NT2/D1 (cell line): ENCODE results near the gene TPM4.

ENCODE experiments used
- DNase-seq: peaks from one replicate; pipeline ENCODE4 v3.0.0-alpha.2; 2011; ENCODE audit warnings: low read depth, low spot score
- H3K27me3 ChIP-seq: 2 replicates; pipeline ENCODE4 v1.6.0; 2011; ENCODE audit warnings: mild to moderate bottlenecking; ENCODE audit not compliant: insufficient read length, insufficient read depth
- H3K36me3 ChIP-seq: 2 replicates; pipeline ENCODE4 v1.6.1; 2011; ENCODE audit warnings: mild to moderate bottlenecking, low read length, mixed read lengths; ENCODE audit not compliant: insufficient read depth, insufficient read length
- H3K4me1 ChIP-seq: 2 replicates; pipeline ENCODE4 v1.5.1; 2011; ENCODE audit not compliant: insufficient read depth, insufficient read length
- H3K4me3 ChIP-seq: 2 replicates; pipeline ENCODE4 v1.5.1; 2011; ENCODE audit warnings: low read depth; ENCODE audit not compliant: insufficient read length
- H3K9ac ChIP-seq: 2 replicates; pipeline ENCODE4 v1.6.0; 2011; ENCODE audit warnings: low read depth; ENCODE audit not compliant: insufficient read length
- H3K9me3 ChIP-seq: 2 replicates; pipeline ENCODE4 v1.5.1; 2011; ENCODE audit warnings: mild to moderate bottlenecking, low read length; ENCODE audit not compliant: insufficient read depth
- SUZ12 ChIP-seq: IDR thresholded peaks from 2 replicates; pipeline ENCODE4 v1.6.1; 2011; ENCODE audit not compliant: insufficient read length, insufficient read depth; ENCODE audit errors: extremely low read depth
- YY1 ChIP-seq: IDR thresholded peaks from 2 replicates; pipeline ENCODE4 v1.6.1; 2011; ENCODE audit not compliant: insufficient read length, insufficient read depth
- ZNF274 ChIP-seq: IDR thresholded peaks from 2 replicates; pipeline ENCODE4 v1.6.1; 2011; ENCODE audit warnings: mild to moderate bottlenecking, low read depth, low read length

TPM4 gene

GRCh38 chr19:16136185-16136999 is 60.1 kb downstream of the TPM4 start:
- Histone ChIP-seq H3K27me3 (no peaks in the 10 kb centered on the region), H3K36me3 (peaks cover 34% of the 10 kb centered on the region), H3K9me3 (no peaks in the 10 kb centered on the region), H3K4me1 (no peaks in the 10 kb centered on the region), H3K9ac (no peak overlapping the region), H3K4me3 (no peak overlapping the region)
- no peak for TF ChIP-seq ZNF274
- TF ChIP-seq YY1 = no peak
- no peak for TF ChIP-seq SUZ12
- no peak for DNase-seq

GRCh38 chr19:16139752-16140151 is 63.5 kb downstream of the TPM4 start:
- no peaks in the 10 kb centered on the region for H3K36me3 ChIP-seq
- peaks cover 5% of the 10 kb centered on the region for H3K4me1 ChIP-seq
- H3K9me3 ChIP-seq = no peaks in the 10 kb centered on the region
- H3K9ac ChIP-seq = no peak overlapping the region
- DNase-seq = no peak
- no peaks in the 10 kb centered on the region for H3K27me3 ChIP-seq
- H3K4me3 ChIP-seq = no peak overlapping the region
- no peak for TF ChIP-seq ZNF274
- TF ChIP-seq YY1 = no peak
- TF ChIP-seq SUZ12 = no peak

- DNase-seq = no peak
- Histone ChIP-seq H3K27me3 (no peaks in the 10 kb centered on the region), H3K36me3 (no peaks in the 10 kb centered on the region), H3K9ac (no peak overlapping the region), H3K4me3 (no peak overlapping the region), H3K4me1 (peaks cover 5% of the 10 kb centered on the region), H3K9me3 (no peaks in the 10 kb centered on the region)
- TF ChIP-seq SUZ12 = no peak
These were observed 64.7 kb downstream of the TPM4 start for GRCh38 chr19:16141043-16141442.

GRCh38 chr19:16142032-16142580 is 65.8 kb downstream of the TPM4 start:
- no peak for TF ChIP-seq ZNF274
- no peak for TF ChIP-seq YY1
- TF ChIP-seq SUZ12 = no peak
- Histone ChIP-seq H3K9me3 (no peaks in the 10 kb centered on the region), H3K27me3 (no peaks in the 10 kb centered on the region), H3K36me3 (no peaks in the 10 kb centered on the region), H3K4me1 (peaks cover 5% of the 10 kb centered on the region), H3K4me3 (no peak overlapping the region), H3K9ac (no peak overlapping the region)
- no peak for DNase-seq

- H3K4me3 ChIP-seq = no peak within 1 kb of the TSS
- H3K4me1 ChIP-seq = peaks cover 5% of the 10 kb centered on the region
- no peak within 1 kb of the TSS for H3K9ac ChIP-seq
- H3K27me3 ChIP-seq = no peaks in the 10 kb centered on the region
- no peaks in the 10 kb centered on the region for H3K36me3 ChIP-seq
- DNase-seq = no peak
- TF ChIP-seq YY1 (no peak), ZNF274 (no peak), SUZ12 (no peak)
- H3K9me3 ChIP-seq = no peaks in the 10 kb centered on the region
These were observed 67.3 kb downstream of the TPM4 start, which contains the start of gene HSH2D for GRCh38 chr19:16143399-16144215. Gene HSH2D (plus strand): TSS chr19:16143685. CDS start chr19:16148751, 5,066 bp downstream.

- no peaks in the 10 kb centered on the region for H3K36me3 ChIP-seq
- no peak for DNase-seq
- H3K4me3 ChIP-seq = no peak overlapping the region
- no peak overlapping the region for H3K9ac ChIP-seq
- H3K27me3 ChIP-seq = no peaks in the 10 kb centered on the region
- TF ChIP-seq YY1 = no peak
- TF ChIP-seq SUZ12 = no peak
- TF ChIP-seq ZNF274 = no peak
- peaks cover 5% of the 10 kb centered on the region for H3K4me1 ChIP-seq
- H3K9me3 ChIP-seq = no peaks in the 10 kb centered on the region
These were observed 67.9 kb downstream of the TPM4 start for GRCh38 chr19:16144216-16144581.

- TF ChIP-seq YY1 (no peak), ZNF274 (no peak), SUZ12 (no peak)
- H3K9me3 ChIP-seq = no peaks in the 10 kb centered on the region
- H3K4me3 ChIP-seq = no peak overlapping the region
- no peaks in the 10 kb centered on the region for H3K27me3 ChIP-seq
- H3K4me1 ChIP-seq = peaks cover 5% of the 10 kb centered on the region
- DNase-seq = no peak
- H3K9ac ChIP-seq = no peak overlapping the region
- H3K36me3 ChIP-seq = no peaks in the 10 kb centered on the region
These were observed 69.8 kb downstream of the TPM4 start for GRCh38 chr19:16146112-16146511.
